ENCODE measurements around the gene F2RL3. TPM values are rescaled to one million over a fixed set of nuclear protein-coding genes. Genes with fewer than 3 reads are reported as not detected.
A peak's percentile ranks its signal among the peaks of the same experiment; 100 is the strongest.

Gene F2RL3
- total and polyA plus RNA-seq, 7 experiments from 2014 or later: 0.16 to 0.19 TPM; not detected in 5

- CTCF ChIA-PET: no interaction called here
Measured at GRCh38 chr19:16892868-16893685, 4.3 kb downstream of the F2RL3 start.

DNA sequence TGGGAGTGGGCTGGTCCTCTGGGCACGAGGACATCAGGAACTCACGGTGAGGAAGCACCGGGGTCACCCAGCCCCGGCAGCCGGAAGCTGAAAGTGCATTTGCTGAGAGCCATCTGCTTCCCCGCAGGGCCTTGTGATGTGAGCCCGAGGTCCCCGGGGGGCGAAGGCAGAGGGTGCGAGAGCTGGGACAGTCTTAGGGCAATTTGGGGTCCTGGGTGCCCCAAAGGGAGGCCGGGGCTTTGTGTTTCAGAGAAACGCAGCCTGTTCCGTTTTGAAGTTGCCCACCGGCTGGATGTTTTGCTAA is 4.8 kb downstream of the F2RL3 start:
- intact Hi-C loops (cut with micrococcal nuclease): no loop called here
- no peaks in the 10 kb centered on the region for H3K27me3 ChIP-seq (ENCODE audit: control insufficient read depth in 2 of 2, insufficient read depth in 2 of 2, low read length in 2 of 2)
- H3K36me3 ChIP-seq (ENCODE audit: control insufficient read depth in 2 of 3, insufficient read depth in 3 of 3, low read length in 3 of 3): no peaks in the 10 kb centered on the region
- H3K27ac Mint-ChIP-seq: peak overlapping the region in 1 of 9 donors; percentile 9
- H3K27me3 Mint-ChIP-seq: peaks cover 6 to 52% (median 28%) of the 10 kb centered on the region in 5 donors
- DNase-seq (no peak), ATAC-seq (no peak)
- no peak overlapping the region for H3K27ac ChIP-seq (ENCODE audit: low read depth, low read length)
- POLR2A ChIA-PET: no interaction called here
- no peak overlapping the region for H3K4me3 ChIP-seq (ENCODE audit: low read length)
- peaks cover 5 to 30% (median 13%) of the 10 kb centered on the region in 7 donors for H3K4me1 Mint-ChIP-seq
- peak overlapping the region in 2 of 10 donors; percentile 21 to 46 for H3K4me3 Mint-ChIP-seq
- H3K4me1 ChIP-seq (ENCODE audit: control insufficient read depth in 2 of 2, insufficient read depth in 2 of 2, low read length in 2 of 2): no peaks in the 10 kb centered on the region
- no peaks in the 10 kb centered on the region for H3K36me3 Mint-ChIP-seq
- H3K9me3 Mint-ChIP-seq: peaks cover 0 to 3% (median 0%) of the 10 kb centered on the region in 11 donors
- H3K9me3 ChIP-seq (ENCODE audit: control insufficient read depth in 2 of 3, low read length in 3 of 3): no peaks in the 10 kb centered on the region
- CTCF ChIA-PET: no interaction called here

More at GRCh38 chr19:16892868-16893685, 4.3 kb downstream of the F2RL3 start:
- H3K9me3 Mint-ChIP-seq: peaks cover 0 to 3% (median 0%) of the 10 kb centered on the region in 11 donors
- Histone ChIP-seq H3K36me3 (ENCODE audit: control insufficient read depth in 2 of 3, insufficient read depth in 3 of 3, low read length in 3 of 3) (no peaks in the 10 kb centered on the region), H3K4me3 (ENCODE audit: low read length) (no peak overlapping the region), H3K27me3 (ENCODE audit: control insufficient read depth in 2 of 2, insufficient read depth in 2 of 2, low read length in 2 of 2) (no peaks in the 10 kb centered on the region), H3K4me1 (ENCODE audit: control insufficient read depth in 2 of 2, insufficient read depth in 2 of 2, low read length in 2 of 2) (no peaks in the 10 kb centered on the region), H3K27ac (ENCODE audit: low read depth, low read length) (no peak overlapping the region), H3K9me3 (ENCODE audit: control insufficient read depth in 2 of 3, low read length in 3 of 3) (no peaks in the 10 kb centered on the region)
- H3K27me3 Mint-ChIP-seq: peaks cover 6 to 46% (median 32%) of the 10 kb centered on the region in 5 donors
- POLR2A ChIA-PET: no interaction called here
- H3K36me3 Mint-ChIP-seq: no peaks in the 10 kb centered on the region
- ATAC-seq (no peak), DNase-seq (no peak)
- H3K27ac Mint-ChIP-seq: peak overlapping the region in 1 of 9 donors; percentile 9
- peaks cover 5 to 28% (median 10%) of the 10 kb centered on the region in 7 donors for H3K4me1 Mint-ChIP-seq
- intact Hi-C loops (cut with micrococcal nuclease): no loop called here
- peak overlapping the region in 3 of 10 donors; percentile 21 to 46 (median 24) for H3K4me3 Mint-ChIP-seq

DNA sequence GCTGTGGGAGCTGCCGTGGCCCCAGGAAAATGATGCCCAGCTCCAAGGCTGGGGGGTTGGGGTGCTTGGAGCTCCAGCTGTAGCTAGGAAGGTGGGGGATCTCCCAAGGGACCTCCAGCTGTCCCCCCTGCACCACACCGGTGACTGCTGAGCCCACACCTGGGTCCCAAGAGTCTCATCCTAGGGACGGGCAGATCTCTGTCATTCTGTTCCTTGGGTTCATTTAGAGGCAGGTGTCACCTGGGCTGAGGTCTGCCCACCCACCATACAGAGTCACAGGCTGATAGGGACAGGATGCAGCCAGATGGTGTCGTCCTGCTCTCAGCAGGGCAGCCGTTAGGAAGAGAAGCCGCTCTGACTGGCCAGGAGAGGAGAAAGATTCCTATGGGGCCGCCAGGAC is 5.3 kb downstream of the F2RL3 start:
- Histone ChIP-seq H3K4me1 (ENCODE audit: control insufficient read depth in 2 of 2, insufficient read depth in 2 of 2, low read length in 2 of 2) (no peaks in the 10 kb centered on the region), H3K27ac (ENCODE audit: low read depth, low read length) (no peak overlapping the region), H3K27me3 (ENCODE audit: control insufficient read depth in 2 of 2, insufficient read depth in 2 of 2, low read length in 2 of 2) (no peaks in the 10 kb centered on the region), H3K4me3 (ENCODE audit: low read length) (no peak overlapping the region), H3K9me3 (ENCODE audit: control insufficient read depth in 2 of 3, low read length in 3 of 3) (no peaks in the 10 kb centered on the region), H3K36me3 (ENCODE audit: control insufficient read depth in 2 of 3, insufficient read depth in 3 of 3, low read length in 3 of 3) (no peaks in the 10 kb centered on the region)
- peak overlapping the region in 1 of 10 donors; percentile 46 for H3K4me3 Mint-ChIP-seq
- peaks cover 5 to 30% (median 14%) of the 10 kb centered on the region in 7 donors for H3K4me1 Mint-ChIP-seq
- H3K36me3 Mint-ChIP-seq: no peaks in the 10 kb centered on the region
- H3K9me3 Mint-ChIP-seq: peaks cover 0 to 3% (median 0%) of the 10 kb centered on the region in 11 donors
- no peak for DNase-seq
- POLR2A ChIA-PET: no interaction called here
- ATAC-seq: no peak
- CTCF ChIA-PET: interaction anchor here (0.6 kb wide), 1 partner anchor 179 kb away, joined by 4 read pairs; no protein-coding TSS in a partner anchor
- H3K27me3 Mint-ChIP-seq: peaks cover 6 to 54% (median 26%) of the 10 kb centered on the region in 5 donors
- H3K27ac Mint-ChIP-seq: no peak overlapping the region
- intact Hi-C loops (cut with micrococcal nuclease): no loop called here

- H3K36me3 Mint-ChIP-seq: no peaks in the 10 kb centered on the region
- ChIA-PET CTCF (no interaction called here), POLR2A (interaction anchor here (0.6 to 0.7 kb wide), 2 partner anchors 154 to 405 kb away, joined by 3 to 4 read pairs; no protein-coding TSS in a partner anchor)
- H3K36me3 ChIP-seq (ENCODE audit: control insufficient read depth in 2 of 3, insufficient read depth in 3 of 3, low read length in 3 of 3): no peaks in the 10 kb centered on the region
- DNase-seq: no peak
- H3K27ac ChIP-seq (ENCODE audit: low read depth, low read length): no peak overlapping the region
- ATAC-seq: no peak
- peaks cover 13 to 36% (median 22%) of the 10 kb centered on the region in 7 donors for H3K4me1 Mint-ChIP-seq
- peaks cover 0 to 5% of the 10 kb centered on the region in 2 donors for H3K4me1 ChIP-seq (ENCODE audit: control insufficient read depth in 2 of 2, insufficient read depth in 2 of 2, low read length in 2 of 2)
- H3K27me3 ChIP-seq (ENCODE audit: control insufficient read depth in 2 of 2, insufficient read depth in 2 of 2, low read length in 2 of 2): no peaks in the 10 kb centered on the region
- peak overlapping the region in 2 of 9 donors; percentile 28 to 64 for H3K27ac Mint-ChIP-seq
- H3K4me3 Mint-ChIP-seq: peak overlapping the region in 9 of 10 donors; percentile 0 to 57 (median 33)
- no peaks in the 10 kb centered on the region for H3K9me3 ChIP-seq (ENCODE audit: control insufficient read depth in 2 of 3, low read length in 3 of 3)
- H3K9me3 Mint-ChIP-seq: peaks cover 0 to 3% (median 0%) of the 10 kb centered on the region in 11 donors
- peaks cover 6 to 54% (median 24%) of the 10 kb centered on the region in 5 donors for H3K27me3 Mint-ChIP-seq
- no peak overlapping the region for H3K4me3 ChIP-seq (ENCODE audit: low read length)
- intact Hi-C loops (cut with micrococcal nuclease): loop anchor here (2.0 to 5.0 kb wide), 3 partner anchors 68 to 818 kb away; partner anchors contain the start of genes SIN3B (in 1 of the 2) and TPM4 (in 1 of the 2)
Measured at GRCh38 chr19:16895467-16896145, 6.8 kb downstream of the F2RL3 start.

DNA sequence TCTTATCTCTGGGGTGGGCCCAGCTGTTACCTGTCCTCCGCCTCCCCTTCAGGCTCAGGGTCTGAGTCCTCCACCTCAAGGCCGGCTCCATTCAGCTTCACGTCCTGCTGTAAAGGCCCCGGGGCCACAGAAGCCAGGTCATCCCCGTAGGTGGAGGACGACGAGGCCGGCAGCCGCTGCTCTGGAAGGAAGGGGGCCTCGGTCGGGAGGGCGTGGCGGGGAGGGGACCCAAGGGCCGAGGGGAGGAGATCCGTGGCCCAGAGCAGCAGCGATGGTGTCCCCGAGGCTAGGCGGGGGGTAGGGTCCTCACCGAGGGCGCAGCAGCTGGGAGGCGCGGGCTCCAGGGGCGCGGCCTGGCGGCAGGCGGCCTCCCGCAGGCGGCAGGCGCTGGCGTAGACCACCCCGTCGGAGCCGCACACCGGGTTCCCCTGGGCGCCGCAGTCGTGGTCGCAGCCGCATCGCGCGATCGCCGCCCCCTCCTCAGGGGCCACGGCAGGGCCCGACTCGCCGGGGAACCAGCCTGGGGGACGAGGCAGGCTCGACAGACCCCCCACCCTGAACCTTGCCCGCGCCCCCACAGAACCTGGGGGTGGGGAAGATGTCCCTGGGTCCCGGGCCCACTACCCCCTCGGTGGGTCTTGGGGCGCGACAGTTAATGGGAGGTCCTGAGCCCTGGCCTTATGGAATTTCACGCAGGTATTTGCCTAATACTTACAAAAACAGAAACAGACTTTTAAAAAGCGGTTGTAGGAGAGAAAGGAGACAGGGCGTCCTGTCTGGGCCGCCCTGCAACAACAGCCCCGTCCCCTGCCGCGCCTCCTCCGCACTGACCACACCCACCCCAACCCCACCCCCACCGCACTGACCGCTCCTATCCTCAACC is 7.6 kb downstream of the F2RL3 start:
- Mint-ChIP-seq H3K4me1 (peaks cover 13 to 36% (median 22%) of the 10 kb centered on the region in 7 donors), H3K27ac (peak overlapping the region in 1 of 9 donors; percentile 77), H3K36me3 (no peaks in the 10 kb centered on the region), H3K4me3 (peak overlapping the region; percentile 51 to 81 (median 70)), H3K27me3 (peaks cover 6 to 54% (median 21%) of the 10 kb centered on the region in 5 donors), H3K9me3 (peaks cover 0 to 3% (median 0%) of the 10 kb centered on the region in 11 donors)
- Histone ChIP-seq H3K27ac (ENCODE audit: low read depth, low read length) (no peak overlapping the region), H3K4me1 (ENCODE audit: control insufficient read depth in 2 of 2, insufficient read depth in 2 of 2, low read length in 2 of 2) (peaks cover 0 to 5% of the 10 kb centered on the region in 2 donors), H3K4me3 (ENCODE audit: low read length) (no peak overlapping the region), H3K27me3 (ENCODE audit: control insufficient read depth in 2 of 2, insufficient read depth in 2 of 2, low read length in 2 of 2) (no peaks in the 10 kb centered on the region), H3K9me3 (ENCODE audit: control insufficient read depth in 2 of 3, low read length in 3 of 3) (no peaks in the 10 kb centered on the region), H3K36me3 (ENCODE audit: control insufficient read depth in 2 of 3, insufficient read depth in 3 of 3, low read length in 3 of 3) (no peaks in the 10 kb centered on the region)
- ChIA-PET POLR2A (interaction anchor here (0.7 kb wide), 1 partner anchor 155 kb away, joined by 4 read pairs; no protein-coding TSS in a partner anchor), CTCF (no interaction called here)
- ATAC-seq (no peak), DNase-seq (peak in 4 of 9 donors; percentile 8 to 24 (median 17))
- intact Hi-C loops (cut with micrococcal nuclease): loop anchor here (2.0 to 5.0 kb wide), 3 partner anchors 69 to 819 kb away; partner anchors contain the start of genes SIN3B (in 1 of the 2) and TPM4 (in 1 of the 2)
